GM13977 (cell line): Measurements from ENCODE around the gene NLRP1.
A peak's percentile ranks its signal among the peaks of the same experiment; 100 is the strongest.

Experiments used
- DNase-seq: peaks from one replicate; pipeline ENCODE4 v3.0.0; 2012; ENCODE audit warnings: low spot score
- CTCF ChIP-seq: IDR thresholded peaks from 2 replicates; pipeline ENCODE4 v1.5.1; 2012; ENCODE audit warnings: mild to moderate bottlenecking, control low read depth; ENCODE audit not compliant: insufficient read depth; ENCODE audit errors: extremely low read depth, missing control alignments
- in situ Hi-C: fragments of 300-500 bp; cut with MboI; formaldehyde crosslinking; loops from one replicate; pipeline ENCODE4 v1.12.0; 2022; ENCODE audit warnings: low sequenced_read_pairs, low pct_unique_long_range_greater_than_20kb, mixed read lengths, inconsistent platforms; ENCODE audit not compliant: unreplicated experiment

The NLRP1 gene

GRCh38 chr17:5468075-5468473 lies 116.2 kb downstream of the NLRP1 start:
- DNase-seq, result peak; percentile 29
- in situ Hi-C loops, result no loop called here
- no peak for TF ChIP-seq CTCF

GRCh38 chr17:5467416-5467815 lies 116.9 kb downstream of the NLRP1 start:
- TF ChIP-seq CTCF, result no peak
- no peak for DNase-seq
- in situ Hi-C loops, result no loop called here

GRCh38 chr17:5466295-5466694 lies 118.0 kb downstream of the NLRP1 start:
- in situ Hi-C loops, result no loop called here
- TF ChIP-seq CTCF, result no peak
- no peak for DNase-seq

- in situ Hi-C loops, result no loop called here
- DNase-seq, result no peak
- TF ChIP-seq CTCF, result no peak
These were observed 119.4 kb downstream of the NLRP1 start for GRCh38 chr17:5464717-5465507.
